Sigmoid colon (tissue), 7 donors: ENCODE data around the gene NPW. TPM values are rescaled to one million over a fixed set of nuclear protein-coding genes. Genes with fewer than 3 reads are reported as not detected.

Source experiments
- DNase-seq: peaks from one replicate; pipeline ENCODE4 v3.0.0-alpha.2; 2019
- H3K27ac ChIP-seq, 4 donors: fragments of 200-600 bp; sonication (generic); one replicate each; pipeline ENCODE4 v1.5.1; 2016 to 2019; ENCODE audit warnings: mild to moderate bottlenecking in 1 of 4
- H3K27me3 ChIP-seq, 3 donors: fragments of 200-600 bp; sonication (generic); one replicate each; pipeline ENCODE4 v1.5.1; 2019; ENCODE audit warnings: mild to moderate bottlenecking in 1 of 3
- H3K36me3 ChIP-seq, 4 donors: fragments of 200-600 bp; sonication (generic); one replicate each; pipeline ENCODE4 v1.5.1; 2016 to 2019
- H3K4me1 ChIP-seq, 4 donors: fragments of 200-600 bp; sonication (generic); one replicate each; pipeline ENCODE4 v1.5.1; 2017 to 2019
- H3K4me3 ChIP-seq, 4 donors: fragments of 200-600 bp; sonication (generic); one replicate each; pipeline ENCODE4 v1.5.1; 2017 to 2019; ENCODE audit warnings: mild to moderate bottlenecking in 2 of 4, moderate library complexity in 1 of 4
- H3K9me3 ChIP-seq, 4 donors: fragments of 200-600 bp in 3 of 4; sonication (generic) in 3 of 4; one replicate each; pipeline versions ENCODE4 v1.5.1 to v1.6.1; 2013 to 2019
- CTCF ChIP-seq, 4 experiments: fragments of 450-650 bp in 3 of 4; fragments of 200-600 bp in 1 of 4; IDR thresholded peaks; one replicate each; pipeline ENCODE4 v1.5.1; 2016 to 2019; ENCODE audit warnings: antibody characterized with exemption in 4 of 4, mild to moderate bottlenecking in 3 of 4, moderate library complexity in 2 of 4
- EP300 ChIP-seq, 4 donors: sonication (generic); formaldehyde crosslinking; IDR thresholded peaks; one replicate each; pipeline ENCODE4 v1.6.1; 2017; ENCODE audit warnings: antibody characterized with exemption in 4 of 4
- POLR2A ChIP-seq, 2 donors: fragments of 450-650 bp; IDR thresholded peaks; one replicate each; pipeline ENCODE4 v1.6.1; 2016; ENCODE audit warnings: antibody characterized with exemption in 2 of 2, mild to moderate bottlenecking in 2 of 2, moderate library complexity in 2 of 2
- POLR2AphosphoS5 ChIP-seq, 4 donors: sonication (generic); formaldehyde crosslinking; IDR thresholded peaks; one replicate each; pipeline ENCODE4 v1.6.1; 2017; ENCODE audit warnings: antibody characterized with exemption in 4 of 4
- WGBS, 2 donors: extraction: QIAGEN DNeasy Blood & Tissue Kit; methylation state at CpG; one replicate each; pipeline ENCODE4 v1.1.7; 2013; 5-methylcytosine and 5-hydroxymethylcytosine counted together
- intact Hi-C: fragments of 100-400 bp; cut with DNase I; formaldehyde crosslinking; loops from one replicate; pipeline ENCODE4 v1.15.1; 2023
- polyA plus RNA-seq, 3 donors: library from polyadenylated mRNA; stranded (reverse); fragments of 200-250 nt; gene quantifications; one replicate each; pipeline ENCODE4 v1.2.3, GENCODE V29; 2013
- total RNA-seq, 4 donors: library from RNA; depleted of rRNA; stranded (reverse); fragments of >200 nt; gene quantifications; one replicate each; pipeline ENCODE4 v1.1.0, GENCODE V29; 2016
- donor health status: healthy with polysubstance abuse.
- donor health status: Bipolar disorder and iron deficiency.
- donor health status: healthy.

Gene NPW
- total and polyA plus RNA-seq, 7 donors, result 0.71 TPM; not detected in 6

- Histone ChIP-seq H3K27ac (no peak overlapping the region), H3K9me3 (no peaks in the 10 kb centered on the region), H3K4me3 (no peak overlapping the region), H3K27me3 (peaks cover 34 to 84% (median 66%) of the 10 kb centered on the region in 3 donors), H3K36me3 (peaks cover 43 to 52% (median 45%) of the 10 kb centered on the region in 4 donors), H3K4me1 (peaks cover 0 to 24% (median 17%) of the 10 kb centered on the region in 4 donors)
- TF ChIP-seq POLR2A (IDR thresholded peaks at IDR 0.05) (no peak), POLR2AphosphoS5 (IDR thresholded peaks at IDR 0.05) (no peak), CTCF (IDR thresholded peaks at IDR 0.05) (no peak), EP300 (IDR thresholded peaks at IDR 0.05) (no peak)
- whole genome bisulfite sequencing, 2 donors, result 88 to 94% methylated on average over 33 of the region's 33 CpGs
- no peak for DNase-seq
- intact Hi-C loops, result no loop called here
These were observed 42.4 kb upstream of the NPW start for GRCh38 chr16:1976951-1977874.

DNA sequence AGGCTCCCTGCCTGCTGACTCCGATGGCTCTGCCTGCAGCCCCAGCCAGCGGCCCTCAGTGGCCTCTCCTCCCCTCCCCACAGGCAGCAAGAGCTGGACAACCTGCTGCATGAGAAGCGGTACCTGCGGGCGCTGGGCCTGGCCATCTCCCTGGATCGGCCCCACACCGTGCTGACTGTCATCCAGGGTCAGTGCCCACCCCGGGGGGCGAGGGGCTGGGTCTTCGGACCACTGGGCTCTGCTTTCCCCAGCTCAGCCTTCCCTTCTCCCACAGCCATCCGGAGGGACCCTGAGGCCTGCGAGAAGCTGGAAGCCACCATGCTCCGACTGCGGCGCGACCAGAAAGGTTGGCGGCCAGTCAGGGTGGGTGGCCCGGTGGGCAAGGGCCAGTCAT is 41.7 kb upstream of the NPW start:
- DNase-seq, result no peak
- Histone ChIP-seq H3K9me3 (no peaks in the 10 kb centered on the region), H3K27me3 (peaks cover 35 to 90% (median 71%) of the 10 kb centered on the region in 3 donors), H3K27ac (no peak overlapping the region), H3K4me3 (no peak overlapping the region), H3K36me3 (peaks cover 43 to 52% (median 45%) of the 10 kb centered on the region in 4 donors), H3K4me1 (peaks cover 0 to 18% (median 11%) of the 10 kb centered on the region in 4 donors)
- no peak for TF ChIP-seq POLR2AphosphoS5 (IDR thresholded peaks at IDR 0.05)
- no peak for TF ChIP-seq POLR2A (IDR thresholded peaks at IDR 0.05)
- no peak for TF ChIP-seq EP300 (IDR thresholded peaks at IDR 0.05)
- TF ChIP-seq CTCF (IDR thresholded peaks at IDR 0.05), result no peak
- intact Hi-C loops, result no loop called here
- 95 to 97% methylated on average over 18 of the region's 18 CpGs for WGBS, 2 donors

DNA sequence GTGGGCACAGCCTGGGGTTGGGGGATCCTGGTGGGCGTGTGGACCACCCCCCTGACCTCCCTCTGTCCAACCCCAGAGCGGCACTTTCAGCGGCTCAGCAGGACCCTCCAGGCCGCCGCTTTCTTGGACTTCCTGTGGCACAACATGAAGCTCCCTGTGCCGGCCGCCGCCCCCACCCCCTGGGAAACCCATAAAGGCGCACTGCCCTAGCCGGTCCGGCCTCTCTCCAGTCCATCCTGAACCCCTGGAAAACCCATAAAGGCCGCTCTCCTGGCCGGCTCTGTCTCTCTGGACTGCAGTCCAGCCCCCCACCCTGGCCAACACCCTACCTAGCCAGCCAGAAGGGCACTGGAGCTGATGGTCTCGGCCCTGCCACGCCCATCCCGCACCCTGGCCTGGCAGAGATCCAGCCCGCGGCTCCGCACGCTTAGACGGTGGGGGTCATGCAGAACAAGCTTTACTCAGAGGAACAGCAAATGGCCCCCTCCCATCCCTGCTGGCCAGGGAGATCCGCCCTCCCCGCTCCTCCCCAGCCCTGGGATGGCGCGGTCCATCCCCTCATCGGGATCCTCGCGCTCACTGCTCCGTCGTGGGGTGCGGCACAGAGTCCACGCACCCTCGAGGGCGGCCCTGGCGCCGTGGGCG is 41.0 kb upstream of the NPW start:
- intact Hi-C loops, result no loop called here
- Histone ChIP-seq H3K4me1 (peaks cover 0 to 17% (median 10%) of the 10 kb centered on the region in 4 donors), H3K36me3 (peaks cover 43 to 52% (median 45%) of the 10 kb centered on the region in 4 donors), H3K27me3 (peaks cover 35 to 94% (median 71%) of the 10 kb centered on the region in 3 donors), H3K9me3 (no peaks in the 10 kb centered on the region), H3K27ac (no peak overlapping the region), H3K4me3 (no peak overlapping the region)
- TF ChIP-seq POLR2A (IDR thresholded peaks at IDR 0.05) (no peak), CTCF (IDR thresholded peaks at IDR 0.05) (no peak), POLR2AphosphoS5 (IDR thresholded peaks at IDR 0.05) (no peak), EP300 (IDR thresholded peaks at IDR 0.05) (no peak)
- WGBS, 2 donors, result 35 to 74% methylated on average over 37 of the region's 37 CpGs
- DNase-seq, result no peak

DNA sequence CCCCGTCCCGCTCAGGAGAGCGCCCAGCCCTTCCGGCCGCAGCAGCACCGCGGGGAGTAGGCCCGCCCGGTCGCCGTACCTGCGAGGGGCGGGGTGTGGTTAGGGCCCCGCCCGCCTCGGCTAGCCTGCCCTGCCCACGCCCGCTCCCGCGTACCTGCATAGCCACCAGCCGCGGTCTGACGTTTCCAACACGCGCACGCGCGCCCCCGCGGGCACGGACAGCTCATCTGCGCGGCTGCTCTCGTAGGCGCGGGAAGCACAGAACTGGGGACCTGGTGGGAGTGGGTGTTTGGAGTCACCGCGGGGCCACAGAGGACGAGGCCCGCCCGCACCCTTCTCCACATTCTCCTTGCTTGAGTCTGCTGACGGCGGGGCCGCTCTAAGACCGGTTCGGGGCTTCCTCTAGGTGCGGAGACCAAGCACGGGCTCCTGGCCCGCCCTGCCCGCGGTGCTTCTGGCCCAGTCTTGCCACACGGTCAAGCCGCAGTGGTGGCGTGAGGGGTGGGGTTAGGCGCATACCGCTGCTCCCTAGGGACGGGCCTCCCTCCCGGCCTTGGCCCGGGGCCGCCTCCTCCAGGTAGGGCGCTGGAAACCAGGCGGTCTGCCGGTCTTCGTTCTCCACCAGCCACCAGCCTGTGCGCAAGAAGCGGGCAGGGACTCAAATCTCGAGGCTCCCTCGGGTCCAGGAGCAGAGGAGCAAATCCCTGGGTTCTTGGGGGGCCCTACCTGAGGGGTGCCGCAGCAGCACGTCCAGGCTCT is 40.1 kb upstream of the NPW start:
- no peak for DNase-seq
- intact Hi-C loops, result no loop called here
- no peak overlapping the region for H3K27ac ChIP-seq
- TF ChIP-seq POLR2AphosphoS5 (IDR thresholded peaks at IDR 0.05), result peak in 1 of 4 donors; percentile 38
- TF ChIP-seq EP300 (IDR thresholded peaks at IDR 0.05), result no peak
- TF ChIP-seq CTCF (IDR thresholded peaks at IDR 0.05), result no peak
- TF ChIP-seq POLR2A (IDR thresholded peaks at IDR 0.05), result peak in 1 of 2 donors; percentile 51
- H3K36me3 ChIP-seq, result peaks cover 40 to 46% (median 42%) of the 10 kb centered on the region in 4 donors
- peaks cover 35 to 88% (median 71%) of the 10 kb centered on the region in 3 donors for H3K27me3 ChIP-seq
- H3K4me3 ChIP-seq, result no peak overlapping the region
- H3K4me1 ChIP-seq, result peaks cover 0 to 19% (median 12%) of the 10 kb centered on the region in 4 donors
- WGBS, 2 donors, result 6 to 23% methylated on average over 70 of the region's 70 CpGs
- no peaks in the 10 kb centered on the region for H3K9me3 ChIP-seq
